ENCODE data around the gene NOS2.

Gene NOS2

GRCh38 chr17:27818401-27819105 lies 18.2 kb upstream of the NOS2 start:
- no peak for DNase-seq

- no peak for DNase-seq
These were observed 17.4 kb upstream of the NOS2 start for GRCh38 chr17:27817731-27818130.

- no peak for DNase-seq
These were observed 16.6 kb upstream of the NOS2 start for GRCh38 chr17:27816946-27817345.

- no peak for DNase-seq
These were observed 11.6 kb upstream of the NOS2 start for GRCh38 chr17:27811961-27812360.

GRCh38 chr17:27810902-27811557 lies 10.7 kb upstream of the NOS2 start:
- DNase-seq, result no peak

- DNase-seq, result peak; percentile 50
These were observed 10.0 kb upstream of the NOS2 start for GRCh38 chr17:27810211-27810901.

GRCh38 chr17:27809555-27809954 lies 9.2 kb upstream of the NOS2 start:
- no peak for DNase-seq

- DNase-seq, result no peak
These were observed 8.3 kb upstream of the NOS2 start for GRCh38 chr17:27808628-27809027.

- DNase-seq, result peak; percentile 55
These were observed 7.5 kb upstream of the NOS2 start for GRCh38 chr17:27807567-27808470.

- DNase-seq, result peak; percentile 85
These were observed 5.3 kb upstream of the NOS2 start for GRCh38 chr17:27805520-27806146.

GRCh38 chr17:27804113-27804512 lies 3.8 kb upstream of the NOS2 start:
- no peak for DNase-seq

- DNase-seq, result no peak
These were observed 2.8 kb upstream of the NOS2 start for GRCh38 chr17:27802962-27803680.

GRCh38 chr17:27802033-27802432 lies 1.7 kb upstream of the NOS2 start:
- no peak for DNase-seq

- DNase-seq, result no peak
These were observed 2.0 kb downstream of the NOS2 start for GRCh38 chr17:27798376-27798775.

GRCh38 chr17:27797390-27798091 lies 2.8 kb downstream of the NOS2 start:
- DNase-seq, result no peak

GRCh38 chr17:27793906-27794569 lies 6.3 kb downstream of the NOS2 start:
- DNase-seq, result no peak

GRCh38 chr17:27793168-27793905 lies 7.0 kb downstream of the NOS2 start:
- no peak for DNase-seq

GRCh38 chr17:27792095-27792494 lies 8.2 kb downstream of the NOS2 start:
- DNase-seq, result no peak

- DNase-seq, result no peak
These were observed 11.4 kb downstream of the NOS2 start for GRCh38 chr17:27788919-27789318.
